Stimulated activated naive CD4-positive, alpha-beta T cell (primary cell): ENCODE results near the gene PANK3.
"Not testable (repeated sequence)": the region's sequence is repeated elsewhere in the genome, so short reads cannot be mapped to it uniquely, and the experiment has no call there.

ENCODE experiments used
- DNase-seq, 6 experiments: peaks; one replicate each; lab custom pipeline; 2025; lab: John Stamatoyannopoulos, UW

Gene PANK3

GRCh38 chr5:168592014-168592368 is 12.8 kb upstream of the PANK3 start:
- DNase-seq, result no peak

GRCh38 chr5:168591302-168592013 is 12.3 kb upstream of the PANK3 start:
- DNase-seq, result no peak

DNA sequence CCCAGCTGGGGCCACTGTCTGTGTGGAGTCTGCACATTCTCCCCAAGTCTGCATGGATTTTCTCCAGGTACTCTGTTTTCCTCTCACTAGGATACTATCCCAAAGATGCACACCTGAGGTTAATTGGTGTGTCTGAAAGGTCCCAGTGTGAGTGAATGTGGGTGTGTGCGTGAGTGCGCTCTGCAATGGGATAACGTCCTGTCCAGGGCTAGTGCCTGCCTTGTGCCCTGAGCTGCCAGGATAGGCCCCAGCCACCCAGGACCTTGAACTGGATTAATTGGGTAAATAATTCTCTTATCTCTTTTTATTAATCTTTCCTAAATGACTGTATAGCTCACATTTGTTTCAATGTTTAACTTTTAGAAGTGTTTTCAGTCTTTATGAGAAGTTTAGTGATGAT is 11.5 kb upstream of the PANK3 start:
- DNase-seq, result no peak

- no peak for DNase-seq
These were observed 8.8 kb upstream of the PANK3 start for GRCh38 chr5:168587987-168588386.

- no peak for DNase-seq
These were observed 6.1 kb upstream of the PANK3 start for GRCh38 chr5:168585119-168585856.

DNA sequence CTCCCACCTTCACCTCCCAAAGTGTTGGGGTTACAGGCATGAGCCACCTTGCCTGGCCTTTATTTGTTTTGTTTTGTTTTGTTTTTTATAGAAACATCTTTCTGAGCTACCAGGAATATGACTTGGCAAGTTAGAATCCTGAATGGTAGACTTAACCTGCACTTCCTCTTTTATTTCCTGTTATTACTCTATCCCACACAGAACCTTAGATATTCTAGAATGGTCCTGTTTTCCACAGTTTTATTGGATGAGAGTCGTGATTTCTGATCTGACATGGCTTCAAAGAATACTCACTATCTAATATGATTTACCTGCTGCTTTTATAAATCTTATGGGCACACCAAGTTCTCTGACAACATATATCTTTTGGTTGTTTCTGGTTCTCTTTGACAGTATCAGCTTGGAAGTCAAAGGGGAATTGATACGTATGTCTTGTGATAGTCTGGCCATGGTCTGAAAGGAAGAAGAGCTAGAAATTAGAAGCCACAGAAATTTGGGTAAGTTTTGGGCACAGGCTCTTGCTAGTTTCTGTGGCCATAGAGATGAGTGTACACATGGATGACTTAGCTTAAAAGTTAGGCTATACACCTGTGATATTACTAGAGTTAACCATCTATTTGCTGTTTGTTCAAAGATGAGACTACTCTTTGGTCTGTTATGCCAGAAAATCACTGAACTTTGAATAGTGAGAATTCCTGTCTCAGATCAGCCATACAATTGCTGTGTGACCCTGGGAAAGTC is 4.7 kb upstream of the PANK3 start:
- no peak for DNase-seq

GRCh38 chr5:168580814-168581469 is 1.8 kb upstream of the PANK3 start:
- DNase-seq, result not testable (repeated sequence)

GRCh38 chr5:168580227-168580508 is 1.0 kb upstream of the PANK3 start:
- DNase-seq, result no peak

- peak; percentile 92 to 96 (median 94) for DNase-seq
These were observed 489 bp upstream of the PANK3 start for GRCh38 chr5:168579488-168580226.

DNA sequence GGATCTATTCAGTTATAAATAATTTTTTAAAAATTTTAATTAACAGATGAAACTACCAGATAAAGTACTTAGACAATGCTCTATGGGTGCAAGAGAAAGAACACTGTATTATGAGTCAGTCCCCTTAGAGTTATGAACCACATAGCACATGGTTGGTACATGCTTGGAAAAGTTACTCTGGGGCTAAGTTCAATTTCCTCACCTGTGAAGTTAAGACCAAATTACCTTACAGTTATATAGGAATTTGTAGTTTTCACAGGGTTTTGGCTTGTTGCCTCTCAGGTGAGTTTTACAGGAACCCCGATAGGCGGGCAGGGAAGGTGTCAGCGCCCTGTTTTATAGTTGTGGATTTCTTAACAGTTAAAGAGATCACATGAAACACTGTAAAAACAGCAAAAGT is 1.2 kb downstream of the PANK3 start:
- DNase-seq, result no peak

GRCh38 chr5:168575391-168576372 is 3.5 kb downstream of the PANK3 start:
- DNase-seq, result no peak

DNA sequence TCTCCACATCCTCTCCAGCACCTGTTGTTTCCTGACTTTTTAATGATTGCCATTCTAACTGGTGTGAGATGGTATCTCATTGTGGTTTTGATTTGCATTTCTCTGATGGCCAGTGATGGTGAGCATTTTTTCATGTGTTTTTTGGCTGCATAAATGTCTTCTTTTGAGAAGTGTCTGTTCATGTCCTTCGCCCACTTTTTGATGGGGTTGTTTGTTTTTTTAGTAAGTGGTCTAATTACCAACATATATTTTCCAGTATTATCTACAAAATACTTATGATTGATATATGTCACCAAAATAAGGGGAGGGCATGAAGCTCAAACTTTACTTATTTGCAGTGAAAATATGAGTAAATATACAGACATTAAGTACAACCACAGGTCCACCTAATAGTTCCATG is 5.0 kb downstream of the PANK3 start:
- DNase-seq, result not testable (repeated sequence)

- not testable (repeated sequence) for DNase-seq
These were observed 5.5 kb downstream of the PANK3 start for GRCh38 chr5:168573663-168574062.

DNA sequence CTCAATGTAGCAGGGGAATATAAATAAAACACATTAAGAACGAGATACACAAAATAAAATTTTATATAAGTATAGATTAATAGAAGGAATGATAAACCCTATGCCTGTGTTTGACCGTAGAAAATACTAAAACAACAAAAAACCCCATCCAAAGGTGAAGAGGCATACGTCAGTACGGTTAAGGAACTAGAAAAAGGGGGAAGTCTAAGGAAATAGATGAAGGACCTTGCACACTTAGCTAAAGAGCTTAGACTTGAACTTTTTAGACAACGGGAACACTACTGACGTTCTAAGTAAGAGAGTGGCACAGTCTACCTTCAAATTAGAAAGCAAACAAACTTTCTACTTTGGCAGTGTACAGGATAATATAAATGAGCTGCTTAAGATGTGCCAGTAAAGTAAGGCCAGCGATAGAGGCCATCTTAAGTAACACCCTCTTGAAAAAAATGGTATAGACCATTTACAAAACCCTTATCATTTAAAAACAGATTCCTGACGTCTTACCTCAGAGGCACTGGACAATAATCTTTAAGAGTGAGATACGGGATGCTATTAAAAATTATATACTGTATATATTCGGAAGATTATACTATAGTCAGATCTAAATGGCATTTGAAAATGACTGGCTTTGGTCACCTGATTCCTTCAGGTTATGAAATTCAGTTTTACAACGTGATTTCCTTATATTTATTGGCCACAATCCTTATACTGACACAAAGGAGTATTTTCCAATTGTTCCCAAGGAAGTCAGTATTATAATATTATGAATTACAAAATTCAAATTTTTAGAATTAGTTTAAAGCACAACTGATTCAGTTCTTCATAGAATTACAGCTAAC is 8.5 kb downstream of the PANK3 start:
- no peak for DNase-seq

DNA sequence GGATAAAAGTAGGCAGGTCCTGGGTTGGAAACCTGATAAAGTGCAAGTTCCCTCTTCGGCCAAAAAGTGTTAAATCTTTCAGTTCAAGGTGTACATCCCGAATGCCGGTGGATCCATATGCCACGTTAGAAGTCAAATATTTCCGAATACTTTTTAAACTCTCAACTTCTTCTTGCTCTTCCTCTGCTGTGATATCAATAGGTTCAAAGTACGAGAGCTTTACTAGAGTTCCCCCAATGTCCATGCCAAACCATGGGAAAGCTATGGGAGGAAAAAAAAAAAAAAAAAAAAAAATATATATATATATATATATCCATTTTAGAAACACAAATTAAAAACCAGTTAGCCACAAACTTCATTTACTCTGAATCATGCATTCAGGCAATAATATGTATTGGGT is 10.4 kb downstream of the PANK3 start:
- no peak for DNase-seq

DNA sequence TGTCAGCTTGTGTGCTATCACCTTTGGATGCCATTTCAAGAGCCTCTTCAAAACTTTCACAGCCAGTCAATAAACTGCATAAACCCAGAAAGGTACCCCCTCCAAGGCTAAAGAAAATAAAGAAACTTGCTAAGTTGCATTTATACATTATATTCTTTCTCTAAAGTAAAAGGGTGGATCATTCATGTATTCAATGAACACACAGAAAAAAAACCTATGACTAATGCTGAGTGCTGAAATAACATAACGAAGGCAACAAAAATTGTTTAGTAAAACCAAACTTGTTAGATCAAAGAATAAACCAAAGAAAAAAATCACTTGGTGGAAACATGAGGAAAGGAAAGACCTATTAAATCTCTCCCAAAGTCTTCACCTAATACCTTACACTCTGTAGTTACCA is 15.2 kb downstream of the PANK3 start:
- no peak for DNase-seq

DNA sequence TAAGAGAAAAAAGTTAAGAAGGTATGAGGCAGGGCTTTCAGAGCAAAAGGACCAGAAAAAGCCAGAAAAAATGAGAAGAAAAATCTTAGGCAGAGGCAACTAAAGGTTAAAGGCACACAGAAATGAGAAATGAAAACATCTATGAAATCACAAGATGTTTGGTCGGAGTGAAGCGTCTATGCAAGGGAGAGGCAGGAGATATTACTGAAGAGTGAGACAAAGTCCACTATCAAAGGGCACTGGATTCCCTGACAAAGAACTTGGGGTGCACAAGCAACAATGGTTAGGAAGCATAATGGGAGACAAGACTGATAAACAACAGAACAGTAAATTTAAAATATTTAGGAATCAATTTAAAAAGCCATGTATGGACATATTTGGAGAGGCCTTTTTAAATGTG is 16.9 kb downstream of the PANK3 start:
- DNase-seq, result no peak

- no peak for DNase-seq
These were observed 21.8 kb downstream of the PANK3 start for GRCh38 chr5:168557389-168557788.

GRCh38 chr5:168553377-168554130 is 25.6 kb downstream of the PANK3 start:
- no peak for DNase-seq
